HepG2 (cell line): ENCODE data around the gene KMT2E. TPM values are rescaled to one million over a fixed set of nuclear protein-coding genes. Genes with fewer than 3 reads are reported as not detected.
A peak's percentile ranks its signal among the peaks of the same experiment; 100 is the strongest.

Experiments used
- ATAC-seq: fragments of 200-7000 bp; cut with Tn5 transposase; 3 replicates; pipeline ENCODE4 v1.9.1; 2020; ENCODE audit warnings: mild to moderate bottlenecking, moderate library complexity
- BruUV-seq: library from RNA; stranded (reverse); fragments of 400-500 nt; replicated peaks from 2 replicates; lab custom pipeline; 2021; lab: Mats Ljungman, UMichigan
- CTCF ChIA-PET: fragments of 300-600 bp; formaldehyde crosslinking; extraction: SDS; loops from one replicate; lab custom pipeline; 2021; ENCODE audit warnings: low total read pairs, inconsistent platforms, low intra/inter-chr PET ratio; lab: Yijun Ruan, JAX
- POLR2A ChIA-PET: fragments of 350-600 bp; sonication (Branson Sonifier 250); formaldehyde crosslinking; loops from one replicate; lab custom pipeline; 2020; ENCODE audit warnings: antibody characterized with exemption, inconsistent platforms; lab: Yijun Ruan, JAX
- DNase-seq: peaks from one replicate; pipeline ENCODE4 v3.0.0-alpha.2; 2015; ENCODE audit warnings: low spot score
- FAIRE-seq: peaks from 3 replicates; lab custom pipeline; 2011; peaks lifted over from hg19 to GRCh38; lab: Jason Lieb, UNC
- H2AFZ ChIP-seq: one replicate; pipeline ENCODE4 v1.6.1; 2011; ENCODE audit warnings: low read length, inconsistent platforms
- H3K27ac ChIP-seq: fragments of 300-600 bp; 3 replicates; pipeline ENCODE4 v1.8.0; 2011; ENCODE audit warnings: mixed run types, mild to moderate bottlenecking, mixed read lengths, low read length, inconsistent platforms; ENCODE audit not compliant: insufficient read depth; ENCODE audit errors: extremely low read length
- H3K27me3 ChIP-seq, 2 experiments: fragments of 200-600 bp in 1 of 2; 2 replicates in 1 of 2; 3 replicates in 1 of 2; pipeline versions ENCODE4 v1.6.0 to v1.8.0; 2011; ENCODE audit warnings: low read length in 2 of 2, mild to moderate bottlenecking in 2 of 2, moderate library complexity in 2 of 2, inconsistent platforms in 1 of 2; ENCODE audit not compliant: insufficient read depth in 2 of 2, control insufficient read depth in 1 of 2
- H3K36me3 ChIP-seq, 2 experiments: fragments of 200-600 bp in 1 of 2; replicated peaks in 1 of 2; 2 replicates in 1 of 2; 3 replicates in 1 of 2; pipeline versions ENCODE4 v1.5.1 to v1.8.0; 2011; ENCODE audit warnings: low read length in 2 of 2, inconsistent platforms in 1 of 2; ENCODE audit not compliant: insufficient read depth in 2 of 2, control insufficient read depth in 1 of 2
- H3K4me1 ChIP-seq: 2 replicates; pipeline ENCODE4 v1.5.1; 2012; ENCODE audit warnings: low read length, inconsistent platforms; ENCODE audit not compliant: insufficient read depth
- H3K4me2 ChIP-seq: 2 replicates; pipeline ENCODE4 v1.6.0; 2011; ENCODE audit warnings: low read depth, low read length, inconsistent platforms
- H3K4me3 ChIP-seq, 3 experiments: fragments of 200-600 bp in 1 of 3; sonication (generic), shearing (Covaris generic) in 1 of 3; replicated peaks in 1 of 3; 2 replicates each; pipeline ENCODE4 v1.5.1; 2011 to 2016; ENCODE audit warnings: low read length in 3 of 3, inconsistent platforms in 2 of 3, low read depth in 2 of 3, mild to moderate bottlenecking in 2 of 3, control low read depth in 1 of 3, mixed read lengths in 1 of 3; ENCODE audit not compliant: insufficient read depth in 1 of 3
- H3K79me2 ChIP-seq: one replicate; pipeline ENCODE4 v1.6.1; 2011; ENCODE audit warnings: low read length, inconsistent platforms; ENCODE audit not compliant: insufficient read depth
- H3K9ac ChIP-seq: 2 replicates; pipeline ENCODE4 v1.6.0; 2011; ENCODE audit warnings: mild to moderate bottlenecking, low read depth, low read length, inconsistent platforms; ENCODE audit not compliant: insufficient read depth
- H3K9me3 ChIP-seq: 2 replicates; pipeline ENCODE4 v1.5.1; 2012; ENCODE audit warnings: mild to moderate bottlenecking, low read length
- H4K20me1 ChIP-seq: 2 replicates; pipeline ENCODE4 v1.6.0; 2011; ENCODE audit warnings: inconsistent platforms, mild to moderate bottlenecking, low read length, moderate library complexity; ENCODE audit not compliant: insufficient read depth
- ATF4 ChIP-seq, 2 experiments: fragments of 450-650 bp in 1 of 2; sonication (generic) in 1 of 2; formaldehyde crosslinking; IDR thresholded peaks; 2 replicates each; pipeline versions ENCODE4 v1.5.0 to v1.8.0; 2020 to 2022; ENCODE audit warnings: mild to moderate bottlenecking in 1 of 2, missing genetic modification reagents in 1 of 2
- CENPT ChIP-seq: sonication (generic); formaldehyde crosslinking; IDR thresholded peaks from 2 replicates; pipeline ENCODE4 v1.8.0; 2022; ENCODE audit warnings: low read depth, mild to moderate bottlenecking, moderate library complexity, missing genetic modification reagents
- KLF6 ChIP-seq: IDR thresholded peaks from 2 replicates; pipeline ENCODE4 v1.8.0; 2016; ENCODE audit warnings: missing biosample characterization, missing genetic modification reagents
- SP5 ChIP-seq: IDR thresholded peaks from 2 replicates; pipeline ENCODE4 v1.6.1; 2016; ENCODE audit warnings: low read depth, borderline replicate concordance
- YY1 ChIP-seq: IDR thresholded peaks from 2 replicates; pipeline ENCODE4 v1.6.1; 2011; ENCODE audit warnings: low read length, low read depth, moderate library complexity, mild to moderate bottlenecking; ENCODE audit not compliant: insufficient read depth, insufficient replicate concordance
- ZBTB49 ChIP-seq: sonication (generic); formaldehyde crosslinking; IDR thresholded peaks from 2 replicates; pipeline ENCODE4 v1.4.0; 2020; ENCODE audit warnings: missing genetic modification reagents, borderline replicate concordance
- ZFP82 ChIP-seq: sonication (generic); formaldehyde crosslinking; IDR thresholded peaks from 2 replicates; pipeline ENCODE4 v1.5.1; 2020; ENCODE audit warnings: mild to moderate bottlenecking, missing genetic modification reagents, borderline replicate concordance
- ZNF33B ChIP-seq: sonication (generic); formaldehyde crosslinking; IDR thresholded peaks from 2 replicates; pipeline ENCODE4 v1.5.1; 2020; ENCODE audit warnings: mild to moderate bottlenecking, missing genetic modification reagents
- ZNF770 ChIP-seq: sonication (generic); formaldehyde crosslinking; IDR thresholded peaks from 2 replicates; pipeline ENCODE4 v1.5.0; 2020; ENCODE audit warnings: mild to moderate bottlenecking, missing genetic modification reagents
- WGBS: methylation state at CpG from one replicate; pipeline ENCODE4 v1.1.6; 2017; ENCODE audit warnings: low lambda C conversion rate; 5-methylcytosine and 5-hydroxymethylcytosine counted together
- in situ Hi-C: cut with HindIII; loops from 2 replicates; pipeline ENCODE4 v1.10.0; 2017; ENCODE audit warnings: low pct_unique_long_range_greater_than_20kb; ENCODE audit not compliant: extremely low pct_ligation_motif_present
- intact Hi-C: fragments of 100-400 bp; cut with micrococcal nuclease; formaldehyde crosslinking; loops from one replicate; pipeline ENCODE4 v1.10.0; 2022; ENCODE audit not compliant: unreplicated experiment
- polyA plus RNA-seq, 8 experiments: library from polyadenylated mRNA; depleted of rRNA in 3 of 8; stranded (reverse) in 7 of 8; unstranded in 1 of 8; fragments of >200 nt; fragmentation: Illumina TruSeq in 4 of 8; extraction: Trizol in 4 of 8; gene quantifications; 2 replicates each; pipeline versions ENCODE4 v1.2.1 to v1.2.3, GENCODE V29; 2011 to 2016; ENCODE audit warnings: low read depth in 4 of 8, missing spikeins in 1 of 8, mixed read lengths in 1 of 8; ENCODE audit not compliant: insufficient read depth in 1 of 8
- total RNA-seq, 5 experiments: library from RNA; depleted of rRNA; stranded (reverse); fragments of >200 nt; fragmentation: Illumina TruSeq; extraction: Trizol; gene quantifications; 2 replicates each; pipeline ENCODE4 v1.2.3, GENCODE V29; 2016; ENCODE audit warnings: low read depth in 1 of 5

The KMT2E gene
- total and polyA plus RNA-seq, 2 of the 13 experiments (the other 11 are each of a cell fraction or from before 2014, with no cell fraction given), result 6.3 to 24.4 TPM

- POLR2A ChIA-PET, result interaction anchor here (1.5 to 2.1 kb wide), 2 partner anchors 10 to 19 kb away, joined by 4 to 8 read pairs; no protein-coding TSS in a partner anchor
- H3K9me3 ChIP-seq, result no peaks in the 10 kb centered on the region
- H3K27ac ChIP-seq, result no peak overlapping the region
- H3K9ac ChIP-seq, result no peak overlapping the region
- FAIRE-seq, result no peak
- TF ChIP-seq YY1 (no peak), SP5 (CRISPR knock-in tag) (no peak), ZBTB49 (CRISPR knock-in tag) (no peak), ZNF33B (CRISPR knock-in tag) (no peak), ZFP82 (no peak), CENPT (CRISPR knock-in tag) (no peak), KLF6 (CRISPR knock-in tag) (no peak), ATF4 (CRISPR knock-in tag; IDR thresholded peaks at IDR 0.05) (no peak), ZNF770 (peak; percentile 66; the same call in 1 of the 2 replicates)
- TF ChIP-seq, all 625 proteins: peak for 1
- Histone ChIP-seq H4K20me1 (peaks cover 55% of the 10 kb centered on the region), H3K4me2 (no peak overlapping the region), H3K79me2 (peaks cover 85% of the 10 kb centered on the region), H2AFZ (no peak overlapping the region), H3K27me3 (no peaks in the 10 kb centered on the region), H3K4me1 (peaks cover 58% of the 10 kb centered on the region), H3K36me3 (peaks cover 4 to 44% of the 10 kb centered on the region in 2 experiments; a peak in 4 of 5 replicates), H3K4me3 (no peak overlapping the region)
- BruUV-seq, result no TSS peak
- WGBS, result 95% methylated on average over 2 of the region's 2 CpGs
- in situ Hi-C loops (no loop called here), intact Hi-C loops (no loop called here)
- CTCF ChIA-PET, result no interaction called here
- DNase-seq (no peak), ATAC-seq (no peak)
These were observed 20.7 kb upstream of the KMT2E start for GRCh38 chr7:104993217-104993862.
